SK-N-MC (cell line): ENCODE measurements around the gene EED.

Experiments used
- DNase-seq: peaks from one replicate; pipeline ENCODE4 v3.0.0-alpha.2; 2011; ENCODE audit warnings: low read depth, low spot score
- H3K27ac ChIP-seq: fragments of 200-600 bp; sonication (generic); 2 replicates; pipeline ENCODE4 v1.5.1; 2016; ENCODE audit warnings: mixed run types
- H3K36me3 ChIP-seq: fragments of 200-600 bp; sonication (generic); 2 replicates; pipeline ENCODE4 v1.6.1; 2017; ENCODE audit warnings: antibody characterized with exemption, low read length, mixed read lengths; ENCODE audit not compliant: insufficient read depth
- H3K4me3 ChIP-seq: fragments of 200-600 bp; sonication (generic); 2 replicates; pipeline ENCODE4 v1.5.1; 2016
- H3K9ac ChIP-seq: fragments of 200-600 bp; sonication (generic); 2 replicates; pipeline ENCODE4 v1.8.0; 2017; ENCODE audit warnings: mixed run types, mixed read lengths; ENCODE audit not compliant: insufficient read length
- H3K9me3 ChIP-seq: fragments of 200-600 bp; sonication (generic); 2 replicates; pipeline ENCODE4 v1.6.1; 2017; ENCODE audit warnings: low read depth, mild to moderate bottlenecking, antibody characterized with exemption, low read length, moderate library complexity, mixed read lengths
- EZH2 ChIP-seq: fragments of 200-600 bp; sonication (generic); IDR thresholded peaks from one replicate; pipeline ENCODE4 v1.6.1; 2017; ENCODE audit warnings: antibody characterized with exemption
- FOXP2 ChIP-seq: optimal IDR thresholded peaks from 2 replicates; pipeline ENCODE3; 2011; ENCODE audit warnings: mild to moderate bottlenecking, moderate library complexity; ENCODE audit not compliant: insufficient read depth; ENCODE audit errors: extremely low read length, control extremely low read depth
- POLR2AphosphoS5 ChIP-seq: IDR thresholded peaks from 2 replicates; pipeline ENCODE4 v1.6.1; 2012; ENCODE audit warnings: mild to moderate bottlenecking, low read depth, low read length, borderline replicate concordance

EED gene

GRCh38 chr11:86251345-86251744 is 6.8 kb downstream of the EED start:
- TF ChIP-seq POLR2AphosphoS5 (no peak), FOXP2 (no peak), EZH2 (no peak)
- H3K27ac ChIP-seq = peak overlapping the region; percentile 38
- H3K4me3 ChIP-seq = peak overlapping the region; percentile 29; the same call in 1 of the 2 replicates
- H3K36me3 ChIP-seq = peaks cover 32% of the 10 kb centered on the region
- DNase-seq = no peak
- peak overlapping the region; percentile 50 for H3K9ac ChIP-seq
- H3K9me3 ChIP-seq = no peaks in the 10 kb centered on the region

DNA sequence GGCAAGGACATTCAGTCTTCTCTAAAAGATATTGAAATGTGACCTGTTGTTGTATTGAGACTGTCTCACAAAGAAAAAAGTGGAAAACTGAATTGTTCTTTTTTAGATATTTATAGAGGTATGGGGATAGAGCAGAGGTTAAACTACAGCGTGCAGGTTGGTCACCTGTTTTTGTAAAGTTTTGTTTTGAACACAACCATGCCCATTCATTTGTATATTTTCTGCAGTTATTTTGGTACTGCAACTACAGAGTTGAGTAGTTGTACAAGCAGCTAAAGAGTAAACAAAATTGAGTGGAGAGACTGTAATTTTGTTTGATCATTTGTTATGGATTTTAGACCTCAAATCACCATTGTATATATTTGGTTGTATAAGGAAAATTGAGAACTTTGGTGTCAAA is 11.3 kb downstream of the EED start:
- Histone ChIP-seq H3K36me3 (peaks cover 65% of the 10 kb centered on the region), H3K4me3 (no peak overlapping the region)

DNA sequence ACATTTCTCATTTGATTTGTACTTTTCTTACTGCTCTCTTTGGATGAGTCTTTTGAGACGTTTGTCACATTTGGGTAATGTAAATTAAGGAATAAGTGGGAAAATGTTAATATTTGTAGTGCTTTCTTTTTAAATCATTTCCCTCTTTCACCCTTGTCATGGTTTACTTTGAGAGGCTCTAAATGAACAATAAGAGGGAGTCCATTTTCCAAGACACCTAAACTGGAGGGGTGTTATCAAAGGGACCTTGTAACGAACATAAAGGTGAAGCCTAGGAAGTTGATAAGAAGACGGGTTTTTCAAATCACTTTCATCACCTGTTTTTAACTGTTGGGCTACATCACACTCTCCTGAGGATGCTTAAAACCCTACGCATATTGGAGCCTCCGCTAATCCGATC is 12.1 kb downstream of the EED start:
- H3K4me3 ChIP-seq = no peak overlapping the region
- H3K9me3 ChIP-seq = no peaks in the 10 kb centered on the region
- no peak overlapping the region for H3K9ac ChIP-seq
- no peak for TF ChIP-seq EZH2
- no peak for TF ChIP-seq FOXP2
- TF ChIP-seq POLR2AphosphoS5 = no peak
- H3K27ac ChIP-seq = no peak overlapping the region
- DNase-seq = no peak
- H3K36me3 ChIP-seq = peaks cover 73% of the 10 kb centered on the region

More for the DNA sequence above, 11.3 kb downstream of the EED start:
- no peak for TF ChIP-seq POLR2AphosphoS5
- no peak for TF ChIP-seq FOXP2
- TF ChIP-seq EZH2 = no peak
- Histone ChIP-seq H3K9me3 (no peaks in the 10 kb centered on the region), H3K27ac (no peak overlapping the region), H3K9ac (no peak overlapping the region)
- DNase-seq = no peak

- H3K36me3 ChIP-seq = peaks cover 70% of the 10 kb centered on the region
- TF ChIP-seq EZH2 = no peak
- no peak for TF ChIP-seq POLR2AphosphoS5
- H3K9me3 ChIP-seq = no peaks in the 10 kb centered on the region
- no peak for DNase-seq
- no peak overlapping the region for H3K27ac ChIP-seq
- no peak overlapping the region for H3K4me3 ChIP-seq
- no peak overlapping the region for H3K9ac ChIP-seq
Measured at GRCh38 chr11:86257446-86257845, 12.9 kb downstream of the EED start.

DNA sequence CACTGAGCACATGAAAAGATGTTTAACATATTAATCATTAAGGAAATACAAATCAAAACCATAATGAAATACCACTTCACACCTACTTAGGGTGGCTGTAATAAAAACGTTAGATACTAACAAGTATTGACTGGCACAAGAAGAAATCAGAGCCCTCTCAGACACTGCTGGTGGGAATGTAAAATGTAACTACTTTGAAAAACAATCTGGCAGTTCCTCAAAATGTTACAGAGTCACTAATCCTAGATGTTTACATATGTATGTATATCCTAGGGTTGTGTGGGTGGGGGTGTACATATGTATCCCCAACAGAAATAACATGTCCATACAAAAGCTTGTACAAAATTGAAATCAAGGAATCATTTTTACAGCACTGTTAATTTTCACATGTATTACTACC is 15.2 kb downstream of the EED start:
- Histone ChIP-seq H3K9ac (no peak overlapping the region), H3K4me3 (no peak overlapping the region), H3K36me3 (peaks cover 75% of the 10 kb centered on the region), H3K9me3 (no peaks in the 10 kb centered on the region), H3K27ac (no peak overlapping the region)
- DNase-seq = no peak
- no peak for TF ChIP-seq EZH2
- no peak for TF ChIP-seq FOXP2
- TF ChIP-seq POLR2AphosphoS5 = no peak

DNA sequence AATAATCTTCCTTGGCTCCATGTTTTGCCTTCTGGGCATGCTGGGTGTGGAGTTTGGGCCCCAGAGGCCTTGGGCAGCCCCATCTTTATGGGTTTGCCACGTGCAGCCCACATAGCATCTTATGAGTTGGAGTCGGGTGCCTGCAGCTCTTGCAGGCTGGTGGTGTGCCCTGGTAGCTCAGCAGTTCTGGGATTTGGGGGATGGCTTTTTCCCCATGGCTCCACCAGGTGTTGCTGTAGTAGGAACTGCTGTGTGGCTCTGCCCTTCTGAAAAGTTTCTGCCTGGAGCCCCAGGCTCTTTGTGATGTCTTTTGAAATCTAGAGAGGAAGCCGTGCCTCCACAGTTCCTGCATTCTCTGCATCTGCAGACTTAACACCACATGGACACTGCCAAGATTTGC is 16.8 kb downstream of the EED start:
- H3K36me3 ChIP-seq = peaks cover 73% of the 10 kb centered on the region

GRCh38 chr11:86262387-86262786 is 17.8 kb downstream of the EED start:
- peaks cover 62% of the 10 kb centered on the region for H3K36me3 ChIP-seq
- no peak overlapping the region for H3K4me3 ChIP-seq
- no peak overlapping the region for H3K27ac ChIP-seq
- no peak overlapping the region for H3K9ac ChIP-seq
- DNase-seq = no peak
- H3K9me3 ChIP-seq = no peaks in the 10 kb centered on the region
- TF ChIP-seq FOXP2 (no peak), EZH2 (no peak), POLR2AphosphoS5 (no peak)

More for the DNA sequence above, 16.8 kb downstream of the EED start:
- no peak overlapping the region for H3K9ac ChIP-seq
- DNase-seq = no peak
- H3K9me3 ChIP-seq = no peaks in the 10 kb centered on the region
- H3K4me3 ChIP-seq = no peak overlapping the region
- H3K27ac ChIP-seq = no peak overlapping the region
- TF ChIP-seq FOXP2 = no peak
- no peak for TF ChIP-seq EZH2
- no peak for TF ChIP-seq POLR2AphosphoS5

DNA sequence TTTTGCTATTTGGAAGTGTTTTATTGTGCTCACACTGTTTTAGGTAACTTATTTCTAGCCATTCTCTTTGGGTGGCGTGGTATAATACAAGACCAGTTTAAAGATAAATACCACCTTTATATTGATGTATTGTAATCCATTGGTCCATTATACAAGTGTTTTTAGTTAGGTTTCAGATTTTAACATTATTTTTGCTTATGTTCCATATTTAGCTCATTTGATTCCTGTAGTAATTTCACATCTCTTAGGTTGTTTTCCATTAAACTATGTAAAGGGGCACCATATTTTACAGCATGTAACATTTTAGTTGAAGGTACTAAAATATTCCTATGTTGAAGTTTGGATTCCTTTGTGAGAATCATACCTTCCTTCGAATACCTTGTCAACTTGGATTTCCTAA is 20.1 kb downstream of the EED start:
- H3K36me3 ChIP-seq = peaks cover 62% of the 10 kb centered on the region

GRCh38 chr11:86265194-86265593 is 20.6 kb downstream of the EED start:
- Histone ChIP-seq H3K9ac (no peak overlapping the region), H3K9me3 (no peaks in the 10 kb centered on the region), H3K36me3 (peaks cover 62% of the 10 kb centered on the region), H3K27ac (no peak overlapping the region), H3K4me3 (no peak overlapping the region)
- no peak for DNase-seq
- no peak for TF ChIP-seq FOXP2
- no peak for TF ChIP-seq POLR2AphosphoS5
- no peak for TF ChIP-seq EZH2

More for the DNA sequence above, 20.1 kb downstream of the EED start:
- DNase-seq = no peak
- no peak overlapping the region for H3K27ac ChIP-seq
- TF ChIP-seq FOXP2 = no peak
- no peak for TF ChIP-seq POLR2AphosphoS5
- TF ChIP-seq EZH2 = no peak
- no peaks in the 10 kb centered on the region for H3K9me3 ChIP-seq
- no peak overlapping the region for H3K4me3 ChIP-seq
- H3K9ac ChIP-seq = no peak overlapping the region
